Measurements from ENCODE around the gene MGAT3. TPM values are rescaled to one million over a fixed set of nuclear protein-coding genes. Genes with fewer than 3 reads are reported as not detected.

The MGAT3 gene
- total RNA-seq, 2 experiments from 2014 or later: 16.3 to 44.3 TPM

- Histone ChIP-seq H2AFZ (ENCODE audit: low read length) (no peak overlapping the region), H3K9me3 (ENCODE audit: low read length) (no peaks in the 10 kb centered on the region), H4K20me1 (ENCODE audit: insufficient read depth, low read length) (no peaks in the 10 kb centered on the region), H3K4me2 (ENCODE audit: low read length) (no peak overlapping the region), H3K9me2 (ENCODE audit: insufficient read depth, low read length) (no peaks in the 10 kb centered on the region), H3K27ac (ENCODE audit: low read depth, low read length, poor library complexity, severe bottlenecking) (no peak overlapping the region), H3K4me3 (ENCODE audit: low read depth, low read length, poor library complexity, severe bottlenecking) (no peak overlapping the region), H3K36me3 (ENCODE audit: insufficient read depth, low read length) (peaks cover 62% of the 10 kb centered on the region), H3K4me1 (ENCODE audit: insufficient read depth, low read length, poor library complexity, severe bottlenecking) (no peaks in the 10 kb centered on the region), H3K79me2 (ENCODE audit: insufficient read depth, low read depth, low read length) (no peaks in the 10 kb centered on the region)
- ChIA-PET CTCF (ENCODE audit: unreplicated experiment) (no interaction called here), POLR2A (no interaction called here)
- intact Hi-C loops (cut with micrococcal nuclease; ENCODE audit: unreplicated experiment): no loop called here
- BruUV-seq (replicated peaks): no TSS peak
- no peak for DNase-seq (ENCODE audit: low spot score)
- TF ChIP-seq, protein P1, sequence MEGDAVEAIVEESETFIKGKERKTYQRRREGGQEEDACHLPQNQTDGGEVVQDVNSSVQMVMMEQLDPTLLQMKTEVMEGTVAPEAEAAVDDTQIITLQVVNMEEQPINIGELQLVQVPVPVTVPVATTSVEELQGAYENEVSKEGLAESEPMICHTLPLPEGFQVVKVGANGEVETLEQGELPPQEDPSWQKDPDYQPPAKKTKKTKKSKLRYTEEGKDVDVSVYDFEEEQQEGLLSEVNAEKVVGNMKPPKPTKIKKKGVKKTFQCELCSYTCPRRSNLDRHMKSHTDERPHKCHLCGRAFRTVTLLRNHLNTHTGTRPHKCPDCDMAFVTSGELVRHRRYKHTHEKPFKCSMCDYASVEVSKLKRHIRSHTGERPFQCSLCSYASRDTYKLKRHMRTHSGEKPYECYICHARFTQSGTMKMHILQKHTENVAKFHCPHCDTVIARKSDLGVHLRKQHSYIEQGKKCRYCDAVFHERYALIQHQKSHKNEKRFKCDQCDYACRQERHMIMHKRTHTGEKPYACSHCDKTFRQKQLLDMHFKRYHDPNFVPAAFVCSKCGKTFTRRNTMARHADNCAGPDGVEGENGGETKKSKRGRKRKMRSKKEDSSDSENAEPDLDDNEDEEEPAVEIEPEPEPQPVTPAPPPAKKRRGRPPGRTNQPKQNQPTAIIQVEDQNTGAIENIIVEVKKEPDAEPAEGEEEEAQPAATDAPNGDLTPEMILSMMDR (conservative IDR thresholded peaks at IDR 0.05; ENCODE audit: low read length): no peak
- TF ChIP-seq EZH2phosphoT487 (IDR thresholded peaks at IDR 0.05; ENCODE audit: borderline replicate concordance, low read depth, low read length): no peak
These were observed 26.8 kb upstream of the MGAT3 start for GRCh38 chr22:39429916-39430575.

GRCh38 chr22:39430576-39431150 lies 26.1 kb upstream of the MGAT3 start:
- TF ChIP-seq, protein P1 (conservative IDR thresholded peaks at IDR 0.05; ENCODE audit: low read length): no peak
- TF ChIP-seq EZH2phosphoT487 (IDR thresholded peaks at IDR 0.05; ENCODE audit: borderline replicate concordance, low read depth, low read length): no peak
- H3K36me3 ChIP-seq (ENCODE audit: insufficient read depth, low read length): peaks cover 62% of the 10 kb centered on the region
- no peaks in the 10 kb centered on the region for H4K20me1 ChIP-seq (ENCODE audit: insufficient read depth, low read length)
- ChIA-PET CTCF (ENCODE audit: unreplicated experiment) (no interaction called here), POLR2A (no interaction called here)
- no peaks in the 10 kb centered on the region for H3K79me2 ChIP-seq (ENCODE audit: insufficient read depth, low read depth, low read length)
- DNase-seq (ENCODE audit: low spot score): no peak
- no peak overlapping the region for H3K27ac ChIP-seq (ENCODE audit: low read depth, low read length, poor library complexity, severe bottlenecking)
- no TSS peak for BruUV-seq (replicated peaks)
- no peaks in the 10 kb centered on the region for H3K4me1 ChIP-seq (ENCODE audit: insufficient read depth, low read length, poor library complexity, severe bottlenecking)
- H3K9me3 ChIP-seq (ENCODE audit: low read length): no peaks in the 10 kb centered on the region
- H2AFZ ChIP-seq (ENCODE audit: low read length): no peak overlapping the region
- no peak overlapping the region for H3K4me3 ChIP-seq (ENCODE audit: low read depth, low read length, poor library complexity, severe bottlenecking)
- intact Hi-C loops (cut with micrococcal nuclease; ENCODE audit: unreplicated experiment): no loop called here
- no peaks in the 10 kb centered on the region for H3K9me2 ChIP-seq (ENCODE audit: insufficient read depth, low read length)
- no peak overlapping the region for H3K4me2 ChIP-seq (ENCODE audit: low read length)

GRCh38 chr22:39431216-39431801 lies 25.5 kb upstream of the MGAT3 start:
- BruUV-seq (replicated peaks): no TSS peak
- no peaks in the 10 kb centered on the region for H4K20me1 ChIP-seq (ENCODE audit: insufficient read depth, low read length)
- no peak overlapping the region for H3K4me2 ChIP-seq (ENCODE audit: low read length)
- H3K4me3 ChIP-seq (ENCODE audit: low read depth, low read length, poor library complexity, severe bottlenecking): no peak overlapping the region
- no peaks in the 10 kb centered on the region for H3K4me1 ChIP-seq (ENCODE audit: insufficient read depth, low read length, poor library complexity, severe bottlenecking)
- TF ChIP-seq, protein P1 (conservative IDR thresholded peaks at IDR 0.05; ENCODE audit: low read length): no peak
- no peak for TF ChIP-seq EZH2phosphoT487 (IDR thresholded peaks at IDR 0.05; ENCODE audit: borderline replicate concordance, low read depth, low read length)
- H3K9me3 ChIP-seq (ENCODE audit: low read length): no peaks in the 10 kb centered on the region
- POLR2A ChIA-PET: no interaction called here
- no peaks in the 10 kb centered on the region for H3K79me2 ChIP-seq (ENCODE audit: insufficient read depth, low read depth, low read length)
- CTCF ChIA-PET (ENCODE audit: unreplicated experiment): no interaction called here
- no peak overlapping the region for H3K27ac ChIP-seq (ENCODE audit: low read depth, low read length, poor library complexity, severe bottlenecking)
- peaks cover 62% of the 10 kb centered on the region for H3K36me3 ChIP-seq (ENCODE audit: insufficient read depth, low read length)
- no peaks in the 10 kb centered on the region for H3K9me2 ChIP-seq (ENCODE audit: insufficient read depth, low read length)
- DNase-seq (ENCODE audit: low spot score): no peak
- no peak overlapping the region for H2AFZ ChIP-seq (ENCODE audit: low read length)
- intact Hi-C loops (cut with micrococcal nuclease; ENCODE audit: unreplicated experiment): no loop called here

All from OCI-LY7 (cell line).